HCEC 1CT (cell line): ENCODE data around the gene MND1.

ENCODE experiments used
- DNase-seq: peaks from one replicate; pipeline ENCODE4 v3.0.0-alpha.2; 2017

Gene MND1

DNA sequence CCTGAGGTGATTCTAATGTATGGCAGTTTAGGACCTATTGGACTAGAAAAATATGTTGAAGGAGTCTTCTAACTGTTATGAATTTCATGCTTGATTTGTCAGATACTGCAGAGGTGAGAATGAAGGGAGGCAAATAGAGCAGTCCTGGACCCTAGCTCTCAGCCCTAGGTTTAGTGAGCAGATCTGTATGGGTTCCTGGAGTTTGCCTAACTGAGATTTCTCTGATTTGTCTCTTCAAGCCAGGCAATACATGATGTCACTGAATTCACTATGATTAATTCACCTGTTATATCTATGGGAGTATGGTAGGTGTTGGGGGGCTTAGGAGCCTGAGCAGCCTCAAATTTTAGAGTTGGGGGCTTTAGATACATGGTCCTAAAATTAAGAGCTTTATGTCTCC is 2.6 kb downstream of the MND1 start:
- DNase-seq = no peak

DNA sequence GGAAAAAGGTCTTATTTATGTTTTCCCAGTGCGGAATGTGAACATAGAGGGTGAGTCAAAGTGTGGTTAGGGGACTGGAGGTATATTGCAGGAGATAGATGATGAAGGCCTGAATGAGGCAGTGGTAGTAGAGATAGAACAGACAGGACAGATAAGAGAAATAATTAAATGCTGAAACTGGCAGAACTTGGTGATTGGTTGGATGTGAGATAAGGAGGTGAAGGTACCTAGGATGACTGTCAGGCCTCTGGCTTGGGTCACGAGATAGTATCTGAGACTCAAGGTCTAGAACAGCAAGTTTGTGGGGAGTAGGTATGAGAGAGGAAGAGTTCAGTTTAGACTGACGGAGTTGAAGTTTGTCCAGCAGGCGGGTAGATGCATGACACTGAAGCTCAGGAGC is 3.5 kb downstream of the MND1 start:
- no peak for DNase-seq

DNA sequence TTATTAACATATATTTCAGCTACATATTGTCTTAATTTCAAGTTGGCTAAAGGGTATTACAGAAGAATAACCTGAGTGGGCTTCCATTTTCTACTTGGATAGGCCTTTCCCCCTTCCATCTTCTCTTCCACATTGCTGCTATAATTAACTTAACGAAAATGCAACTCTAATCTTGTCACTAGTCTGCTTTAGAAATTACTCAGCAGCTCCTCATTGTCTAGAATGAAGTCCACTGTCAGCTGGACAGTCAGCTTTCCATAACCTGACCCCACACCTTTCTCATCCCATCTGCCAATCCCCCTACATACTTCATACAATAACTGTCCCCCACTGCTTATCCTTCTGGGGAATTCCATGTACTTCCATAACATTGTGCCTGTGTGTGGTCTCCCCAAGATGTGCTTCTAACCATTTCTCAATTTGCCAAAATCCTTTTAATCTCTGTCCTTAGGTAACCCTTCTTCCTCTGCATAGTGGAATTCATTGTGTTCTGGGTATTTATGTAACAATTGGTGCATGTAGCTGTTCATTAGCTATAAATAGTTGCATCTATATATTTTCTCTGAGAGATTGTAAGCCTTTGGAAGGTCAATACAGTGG is 4.8 kb downstream of the MND1 start:
- DNase-seq = no peak

DNA sequence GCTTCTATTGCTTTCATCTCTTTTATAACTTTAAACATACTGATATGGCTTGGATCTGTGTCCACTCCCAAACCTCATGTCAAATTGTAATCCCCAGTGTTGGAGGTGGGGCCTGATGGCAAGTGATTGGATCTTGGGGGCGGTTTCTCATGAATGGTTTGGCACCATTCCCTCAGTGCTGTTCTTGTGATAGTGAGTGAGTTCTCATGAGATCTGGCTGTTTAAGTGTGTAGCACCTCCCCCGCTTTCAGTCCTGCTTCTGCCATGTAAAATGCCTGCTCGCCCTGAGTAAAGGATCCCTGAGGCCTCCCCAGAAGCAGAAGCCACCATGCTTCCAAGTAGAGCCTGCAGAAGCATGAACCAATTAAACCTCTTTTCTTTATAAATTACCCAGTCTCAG is 17.7 kb downstream of the MND1 start:
- DNase-seq = no peak

DNA sequence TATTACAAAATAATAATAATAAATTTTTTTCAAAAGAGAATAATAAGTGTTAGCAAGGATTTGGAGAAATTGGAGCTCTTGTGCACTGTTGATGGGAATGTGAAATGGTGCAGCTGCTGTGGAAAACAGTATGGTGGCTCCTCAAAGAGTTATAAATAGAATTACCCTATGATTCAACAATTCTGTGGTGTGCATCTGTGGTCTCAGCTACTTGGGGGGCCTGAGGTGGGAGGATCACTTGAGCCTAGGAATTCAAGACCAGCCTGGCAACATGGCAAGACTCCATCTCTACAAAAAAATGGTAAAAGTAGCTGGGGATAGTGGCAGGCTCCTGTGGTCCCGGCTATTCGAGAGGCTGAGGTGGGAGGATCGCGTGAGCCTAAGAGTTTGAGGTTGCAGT is 19.6 kb downstream of the MND1 start:
- DNase-seq = peak; percentile 4

DNA sequence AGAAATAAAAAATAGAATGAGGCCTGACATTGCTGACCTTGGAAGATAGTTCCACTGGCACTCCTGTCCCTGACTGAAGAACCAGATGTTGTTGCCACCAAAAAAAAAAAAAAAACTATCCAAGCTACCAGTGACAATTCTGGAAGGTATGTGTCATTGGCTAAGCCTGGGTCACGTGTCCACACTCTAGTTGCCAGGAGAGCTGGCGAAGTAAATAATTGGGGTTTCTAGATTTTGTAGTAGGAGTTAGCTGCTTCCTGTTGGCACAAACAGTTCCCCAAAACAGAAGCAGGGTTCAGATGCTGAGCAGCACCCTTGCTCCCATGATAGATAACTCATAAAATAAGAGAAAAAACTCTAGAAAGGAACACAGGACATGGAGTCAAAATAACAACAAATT is 20.5 kb downstream of the MND1 start:
- no peak for DNase-seq

DNA sequence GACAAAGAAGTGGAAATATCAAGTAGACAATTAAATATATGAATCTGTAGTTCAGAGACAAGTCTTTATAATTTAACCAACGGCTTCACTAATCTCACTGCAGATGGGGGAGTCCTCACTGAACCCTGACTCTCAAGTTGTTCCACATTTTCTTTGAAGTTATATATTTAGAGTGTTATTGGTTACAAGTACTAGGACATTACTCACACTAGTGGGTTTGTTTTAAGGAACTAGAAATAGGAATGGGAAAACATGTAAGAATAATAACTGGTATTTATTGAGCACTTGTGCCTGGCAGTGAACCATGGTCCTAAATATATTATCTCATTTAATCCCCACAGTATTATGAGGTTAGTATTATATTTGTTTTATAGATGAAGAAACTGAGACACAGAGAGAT is 22.0 kb downstream of the MND1 start:
- no peak for DNase-seq

DNA sequence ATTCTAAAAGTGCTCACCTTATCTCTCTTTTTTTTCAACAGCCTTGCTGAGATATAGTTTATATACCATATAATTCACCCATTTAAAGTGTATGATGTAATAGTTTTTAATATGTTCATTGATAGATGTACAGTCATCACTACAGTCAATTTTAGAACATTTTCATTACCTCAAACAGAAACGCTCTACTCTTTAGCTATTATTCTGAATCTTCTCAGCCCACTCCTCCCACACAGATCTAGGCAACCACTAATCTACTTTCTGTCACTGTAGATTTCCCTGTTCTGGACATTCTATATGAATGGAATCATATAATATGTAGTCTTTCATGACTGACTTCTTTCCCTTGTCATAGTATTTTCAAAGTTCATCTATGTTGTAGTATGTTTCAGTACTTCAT is 22.6 kb downstream of the MND1 start:
- DNase-seq = no peak

DNA sequence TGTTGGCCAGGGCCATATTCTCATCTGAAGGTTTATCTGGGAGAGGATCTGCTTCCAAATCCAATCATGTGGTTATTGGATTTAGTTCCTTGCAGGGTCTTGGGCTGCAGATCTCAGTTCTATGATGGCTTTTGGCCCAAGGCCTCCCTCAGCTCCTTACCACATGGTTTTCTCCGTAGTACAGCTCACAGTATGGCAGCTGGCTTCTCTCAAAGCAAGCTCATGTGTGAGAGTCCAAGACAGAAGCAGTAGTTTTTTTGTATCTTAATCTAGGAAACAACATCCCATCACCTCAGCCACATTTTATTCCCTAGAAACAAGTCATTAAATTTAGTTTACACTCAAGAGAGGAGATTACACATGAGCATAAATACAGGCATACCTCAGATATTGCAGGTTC is 24.5 kb downstream of the MND1 start:
- no peak for DNase-seq

DNA sequence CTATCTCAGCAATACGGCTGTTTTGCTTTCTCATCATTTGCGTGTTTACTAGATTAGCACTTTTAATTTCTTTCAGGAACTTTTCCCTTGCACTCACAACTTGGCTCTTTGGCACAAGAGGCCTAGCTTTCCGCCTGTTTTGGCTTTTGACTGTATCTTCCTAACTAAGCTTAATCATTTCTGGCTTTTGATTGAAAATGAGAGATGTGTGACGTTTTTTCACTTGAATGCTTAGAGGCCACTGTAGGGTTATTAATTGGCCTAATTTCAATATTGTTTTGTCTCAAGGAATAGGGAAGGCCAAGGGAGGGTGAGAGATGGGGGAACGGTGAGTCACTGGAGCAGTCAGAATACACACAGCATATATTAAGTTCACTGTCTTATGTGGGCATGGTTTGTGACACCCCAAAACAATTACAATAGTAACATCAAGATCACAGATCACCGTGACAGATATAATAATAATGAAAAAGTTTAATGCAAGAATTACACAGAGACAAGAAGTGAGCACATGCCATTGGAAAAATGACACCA is 27.3 kb downstream of the MND1 start:
- no peak for DNase-seq

DNA sequence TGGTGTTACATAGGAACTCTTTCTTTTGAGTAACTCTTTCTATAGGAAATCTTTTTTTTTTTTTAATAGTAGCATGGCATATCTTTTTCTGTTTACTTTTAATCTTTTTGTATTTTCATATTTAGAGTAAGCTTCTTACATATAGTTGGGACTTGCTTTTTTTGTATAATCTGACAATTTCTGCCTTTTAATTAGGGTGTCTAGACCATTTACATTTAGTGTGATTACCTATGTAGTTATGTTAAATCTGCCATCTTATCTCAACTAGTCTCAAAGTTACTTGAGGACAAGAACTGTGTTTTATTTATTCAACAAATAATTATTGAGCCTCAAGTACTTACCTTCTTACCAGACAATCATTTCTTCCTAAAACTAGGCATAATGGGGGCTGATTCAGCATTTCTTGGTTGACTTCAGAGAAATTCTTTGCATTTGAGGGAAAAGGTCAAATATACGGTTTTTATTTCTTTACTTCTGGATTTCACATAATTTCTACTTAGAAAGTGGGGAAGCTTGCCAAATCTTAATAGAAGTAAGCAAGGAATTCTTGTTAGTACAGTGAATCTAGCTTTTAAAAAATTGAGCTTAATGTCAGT is 28.6 kb downstream of the MND1 start:
- DNase-seq = no peak

DNA sequence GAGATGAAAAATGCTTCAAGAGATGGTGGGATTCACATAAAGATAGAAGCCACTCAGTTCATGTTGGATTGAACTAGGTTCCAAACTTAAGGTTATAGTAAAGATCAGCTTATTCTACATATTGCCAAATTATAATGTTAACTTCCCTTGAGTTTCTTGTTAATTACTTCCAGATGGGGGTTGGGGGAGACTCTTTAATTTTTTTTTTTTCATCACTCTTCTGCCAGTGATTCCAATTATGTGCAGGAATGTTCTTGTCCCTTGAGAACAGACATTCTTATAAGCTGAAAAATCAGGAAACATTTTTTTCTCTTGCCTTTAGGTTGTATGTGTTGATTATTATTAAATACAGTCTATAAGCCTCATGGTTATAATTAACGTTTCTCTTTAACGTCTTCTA is 30.0 kb downstream of the MND1 start:
- DNase-seq = no peak

DNA sequence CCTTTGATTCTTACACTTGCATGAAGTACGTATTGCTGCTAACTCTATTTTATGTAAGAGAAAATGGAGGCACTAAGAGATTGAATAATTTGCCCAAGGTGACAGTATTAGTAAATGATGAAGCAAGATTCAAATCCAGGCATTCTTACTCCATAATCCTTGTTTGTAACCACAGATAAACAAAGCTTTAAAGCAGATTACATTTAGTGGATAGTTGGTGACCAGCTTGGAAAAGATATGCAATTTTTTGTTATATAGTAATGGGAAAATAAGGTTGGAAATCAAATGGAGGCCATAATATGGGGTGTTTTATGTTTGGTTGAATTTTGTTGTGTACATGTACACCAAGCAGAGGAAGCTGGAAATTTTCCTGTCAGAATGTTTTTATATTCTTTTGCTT is 30.8 kb downstream of the MND1 start:
- DNase-seq = no peak

DNA sequence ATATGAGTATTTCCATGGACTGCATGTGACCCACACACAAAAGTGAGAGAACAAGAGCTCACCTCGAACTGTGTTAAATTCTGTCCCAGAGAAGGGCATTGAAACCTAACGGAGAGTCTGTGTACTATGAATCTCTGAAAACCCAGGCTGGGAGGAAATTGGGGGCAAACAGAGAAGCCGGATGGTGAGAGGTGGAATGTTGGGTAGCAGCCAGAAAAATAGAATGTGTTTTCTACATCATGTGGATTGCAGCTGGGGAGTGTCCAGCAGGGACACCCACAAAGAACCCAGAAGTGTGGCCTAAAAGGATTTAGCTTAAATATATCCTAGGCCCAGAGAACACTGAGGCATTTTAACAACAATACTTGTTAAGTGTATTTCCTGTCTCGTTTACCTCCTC is 38.6 kb downstream of the MND1 start:
- no peak for DNase-seq

DNA sequence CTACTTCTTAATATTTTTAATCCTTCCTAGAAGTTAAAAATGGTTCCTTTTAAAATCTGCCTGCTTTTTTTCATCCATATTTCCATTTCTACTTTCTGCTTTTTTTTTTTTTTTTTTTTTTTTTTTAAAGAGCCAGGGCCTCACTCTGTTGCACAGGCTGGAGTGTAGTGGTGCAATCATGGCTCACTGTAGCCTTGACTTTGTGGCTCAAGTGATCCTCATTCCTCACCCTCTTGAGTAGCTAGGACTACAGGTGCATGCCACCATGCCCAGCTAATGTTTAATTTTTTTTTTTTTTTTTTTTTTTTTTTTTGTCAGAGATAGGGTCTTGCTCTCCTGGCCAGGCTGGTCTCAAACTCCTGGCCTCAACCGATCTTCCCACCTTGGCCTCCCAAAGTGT is 39.7 kb downstream of the MND1 start:
- DNase-seq = no peak

DNA sequence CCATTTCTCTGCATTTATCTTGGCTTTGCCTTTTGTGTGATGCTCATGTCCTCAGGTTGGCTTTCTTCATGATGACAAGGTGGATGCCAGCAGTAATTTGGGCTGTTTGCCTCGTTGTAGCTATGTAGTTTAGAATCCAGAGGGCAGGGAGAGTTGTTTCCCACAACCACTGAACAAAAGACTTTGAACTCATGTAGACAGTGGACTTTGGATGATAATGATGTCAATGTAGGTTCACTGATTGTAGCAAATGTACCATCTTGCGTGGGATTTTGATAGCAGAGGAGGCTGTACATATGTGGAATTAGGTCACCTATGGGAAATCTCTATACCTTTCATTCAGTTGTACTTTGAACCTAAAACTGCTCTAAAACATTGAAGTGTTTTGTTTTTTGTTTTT is 41.3 kb downstream of the MND1 start:
- DNase-seq = no peak

DNA sequence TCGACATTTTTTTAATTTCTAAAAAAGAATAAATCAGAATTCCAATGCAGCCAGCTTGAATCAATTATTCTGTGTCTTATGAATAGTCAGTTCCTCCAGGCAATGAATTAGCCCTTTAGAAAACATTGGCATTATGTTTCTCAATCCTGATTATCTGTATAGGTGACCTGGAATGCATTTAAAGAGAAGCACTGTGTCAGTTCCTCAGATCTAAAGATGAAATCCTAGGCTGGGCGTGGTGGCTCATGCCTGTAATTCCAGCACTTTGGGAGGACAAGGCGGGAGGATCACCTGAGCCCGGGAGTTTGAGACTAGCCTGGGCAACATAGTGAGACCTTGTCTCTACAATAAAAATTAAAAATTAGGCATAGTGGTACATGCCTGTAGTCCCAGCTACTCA is 43.5 kb downstream of the MND1 start:
- DNase-seq = no peak

DNA sequence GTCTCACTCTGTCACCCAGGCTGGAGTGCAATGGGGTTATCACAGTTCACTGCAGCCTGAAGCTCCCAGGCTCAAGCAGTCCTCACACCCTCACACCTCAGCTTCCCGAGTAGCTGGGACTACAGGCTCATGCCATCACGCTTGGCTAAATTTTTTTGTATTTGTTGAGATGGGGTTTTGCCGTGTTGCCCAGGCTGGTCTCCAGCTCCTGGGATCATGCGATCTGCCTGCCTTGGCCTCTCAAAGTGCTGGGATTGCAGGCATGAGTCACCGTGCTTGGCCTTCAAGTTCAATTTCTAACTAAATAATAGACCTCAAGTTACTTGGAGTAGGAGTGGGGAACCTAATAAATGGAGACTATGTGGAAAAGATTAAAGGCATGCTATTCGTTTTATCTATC is 48.9 kb downstream of the MND1 start:
- peak; percentile 46 for DNase-seq

DNA sequence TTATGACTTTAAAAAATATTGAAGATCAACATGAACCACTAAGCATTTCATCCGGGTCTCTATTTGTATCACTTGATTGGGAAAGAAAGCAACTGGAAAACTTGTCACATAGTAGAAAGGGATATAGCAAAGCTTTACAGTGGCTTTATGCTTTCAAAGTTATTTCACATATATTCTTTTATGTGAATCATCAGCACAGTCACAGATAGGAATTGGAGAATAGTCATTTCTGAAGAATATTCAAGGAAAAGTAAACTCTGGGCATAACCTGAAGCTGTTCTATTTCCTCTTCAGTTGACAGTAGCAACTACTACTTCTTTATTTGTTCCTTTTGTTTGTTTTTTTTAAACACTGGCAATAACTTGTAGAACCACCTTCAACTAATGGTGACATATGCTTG is 50.5 kb downstream of the MND1 start:
- DNase-seq = no peak

DNA sequence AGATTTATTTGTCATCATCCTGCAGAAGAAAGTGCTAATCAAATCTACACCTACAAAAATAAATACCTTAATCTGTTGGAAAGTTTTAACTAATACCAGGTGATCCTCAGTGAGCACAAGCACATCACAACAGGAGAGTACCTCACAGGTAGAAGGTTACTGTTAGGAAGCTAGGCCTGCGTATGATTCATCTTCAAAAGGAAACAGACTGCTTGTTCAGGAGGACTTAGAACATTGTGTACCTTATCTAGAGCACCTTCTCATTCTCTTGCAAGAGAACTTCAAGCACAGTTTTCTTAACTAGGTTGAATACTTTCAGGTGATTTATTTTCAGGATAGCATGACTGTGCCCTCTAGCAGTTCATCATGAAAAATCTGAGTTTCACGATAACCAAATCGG is 54.2 kb downstream of the MND1 start:
- DNase-seq = no peak

DNA sequence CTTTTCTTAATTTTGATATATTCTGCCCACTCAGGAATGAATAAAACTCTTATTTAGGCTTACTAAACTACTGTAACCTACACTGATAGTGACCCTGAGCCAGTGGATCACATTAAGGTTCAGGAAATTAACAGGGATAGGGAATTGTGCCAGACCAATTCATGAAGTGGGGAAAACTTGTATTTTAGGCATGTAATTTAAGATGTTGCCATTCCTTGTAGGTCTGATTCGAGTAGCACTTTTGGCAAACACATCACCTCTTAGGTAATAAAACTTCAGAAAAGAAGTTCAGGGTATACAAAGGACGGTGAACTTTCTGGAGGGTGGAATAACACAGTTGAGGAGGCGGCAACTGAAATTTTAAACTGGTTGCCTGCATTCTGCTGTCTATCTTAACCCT is 54.9 kb downstream of the MND1 start:
- no peak for DNase-seq

DNA sequence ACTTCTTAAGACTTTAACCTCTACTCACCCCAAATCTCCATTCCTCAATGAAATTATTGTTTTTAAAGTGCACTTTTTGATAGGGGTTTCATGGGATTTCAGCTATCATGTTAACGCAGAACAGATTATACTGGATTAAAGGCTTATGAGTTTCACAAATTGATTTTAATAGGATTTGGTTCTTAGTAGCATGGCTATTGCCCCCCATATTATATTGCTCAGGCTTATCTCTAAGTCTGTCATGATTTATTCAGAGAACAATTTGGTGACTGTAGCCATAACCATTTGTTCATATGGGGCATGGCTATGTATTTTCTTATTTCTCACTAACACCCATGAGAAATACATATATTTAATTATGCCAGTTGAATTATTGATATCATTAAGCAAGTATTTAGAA is 57.0 kb downstream of the MND1 start:
- DNase-seq = no peak

DNA sequence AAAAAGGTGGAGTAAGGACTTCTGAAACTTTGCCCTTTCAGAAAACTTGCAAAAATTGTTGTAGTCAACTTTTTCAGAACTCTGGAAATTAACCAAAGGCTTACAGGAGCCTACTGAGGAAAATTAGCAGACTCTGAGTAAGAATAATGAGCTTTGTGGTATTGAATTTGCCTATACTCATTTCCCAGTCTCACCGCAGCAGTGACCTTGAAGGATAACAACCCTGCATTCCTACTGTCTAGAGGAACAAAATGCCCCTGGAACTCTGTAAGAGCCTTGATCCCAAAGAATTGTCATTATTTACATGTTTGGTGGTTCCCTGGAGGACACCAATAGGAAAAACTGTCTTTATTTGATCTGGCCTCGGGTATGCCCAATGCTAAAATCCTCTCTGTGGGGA is 57.9 kb downstream of the MND1 start:
- DNase-seq = no peak

DNA sequence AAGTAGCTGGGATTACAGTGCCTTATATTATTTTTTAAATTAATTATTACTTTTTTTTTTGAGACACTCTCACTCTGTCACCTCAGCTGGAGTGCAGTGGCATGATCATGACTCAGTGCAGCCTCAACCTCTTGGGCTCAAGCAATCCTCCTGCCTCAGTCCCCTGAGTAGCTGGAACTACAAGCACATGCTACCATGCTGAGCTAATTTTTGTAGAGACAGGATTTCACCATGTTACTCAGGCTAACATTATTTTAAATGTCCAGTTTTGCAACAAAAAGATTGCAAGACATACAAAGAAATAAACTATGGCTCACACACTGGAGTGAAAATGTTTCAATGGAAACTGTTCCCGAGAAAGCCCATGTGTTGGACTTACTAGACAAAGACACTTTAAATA is 59.2 kb downstream of the MND1 start:
- no peak for DNase-seq

DNA sequence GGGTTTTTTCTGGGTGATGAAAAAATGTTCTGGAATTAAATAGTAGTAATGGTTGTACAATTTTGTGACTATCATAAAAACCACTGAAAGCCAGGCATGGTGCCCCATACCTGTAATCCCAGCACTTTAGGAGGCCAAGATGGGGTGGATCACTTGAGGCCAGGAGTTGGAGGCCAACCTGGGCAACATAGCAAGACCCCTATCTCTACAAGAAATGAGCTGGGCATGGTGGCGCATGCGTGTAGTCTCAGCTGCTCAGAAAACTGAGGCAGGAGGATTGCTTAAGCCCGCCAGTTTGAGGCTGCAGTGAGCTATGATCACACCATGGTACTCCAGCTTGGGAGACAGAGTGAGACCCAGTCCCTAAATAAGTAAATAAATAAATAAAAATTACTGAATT is 63.4 kb downstream of the MND1 start:
- no peak for DNase-seq
